ENCODE results near the gene CD37.

Gene CD37

DNA sequence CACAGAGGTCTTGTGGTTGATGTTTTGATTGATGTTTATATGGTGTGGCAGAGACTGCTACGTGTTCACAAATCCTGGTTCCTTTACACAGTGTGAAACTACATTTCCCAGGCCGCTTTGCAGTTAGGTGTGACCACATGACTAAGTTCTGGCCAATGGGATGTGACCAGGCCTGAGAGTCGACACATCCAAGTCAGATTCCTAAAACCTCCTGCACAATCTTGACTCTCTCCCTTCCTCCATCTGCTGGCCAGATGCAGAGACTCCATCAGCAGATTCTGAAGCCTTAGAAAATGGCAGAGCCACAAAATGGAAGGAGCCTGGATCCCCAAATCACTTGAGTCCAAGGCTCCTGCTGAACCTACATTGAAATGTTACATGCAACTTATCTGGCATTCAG, 12.6 kb downstream of the CD37 start:
- TF ChIP-seq, protein P1, sequence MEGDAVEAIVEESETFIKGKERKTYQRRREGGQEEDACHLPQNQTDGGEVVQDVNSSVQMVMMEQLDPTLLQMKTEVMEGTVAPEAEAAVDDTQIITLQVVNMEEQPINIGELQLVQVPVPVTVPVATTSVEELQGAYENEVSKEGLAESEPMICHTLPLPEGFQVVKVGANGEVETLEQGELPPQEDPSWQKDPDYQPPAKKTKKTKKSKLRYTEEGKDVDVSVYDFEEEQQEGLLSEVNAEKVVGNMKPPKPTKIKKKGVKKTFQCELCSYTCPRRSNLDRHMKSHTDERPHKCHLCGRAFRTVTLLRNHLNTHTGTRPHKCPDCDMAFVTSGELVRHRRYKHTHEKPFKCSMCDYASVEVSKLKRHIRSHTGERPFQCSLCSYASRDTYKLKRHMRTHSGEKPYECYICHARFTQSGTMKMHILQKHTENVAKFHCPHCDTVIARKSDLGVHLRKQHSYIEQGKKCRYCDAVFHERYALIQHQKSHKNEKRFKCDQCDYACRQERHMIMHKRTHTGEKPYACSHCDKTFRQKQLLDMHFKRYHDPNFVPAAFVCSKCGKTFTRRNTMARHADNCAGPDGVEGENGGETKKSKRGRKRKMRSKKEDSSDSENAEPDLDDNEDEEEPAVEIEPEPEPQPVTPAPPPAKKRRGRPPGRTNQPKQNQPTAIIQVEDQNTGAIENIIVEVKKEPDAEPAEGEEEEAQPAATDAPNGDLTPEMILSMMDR (IDR thresholded peaks at IDR 0.05; ENCODE audit: low read depth, low read length, poor library complexity, severe bottlenecking) = no peak
- TF ChIP-seq EZH2phosphoT487 (IDR thresholded peaks at IDR 0.05; ENCODE audit: borderline replicate concordance, low read length) = no peak
- H3K4me2 ChIP-seq (ENCODE audit: low read length) = peak overlapping the region; percentile 15
- H3K36me3 ChIP-seq (ENCODE audit: control insufficient read depth, low read length) = no peaks in the 10 kb centered on the region
- no peaks in the 10 kb centered on the region for H3K9me2 ChIP-seq (replicated peaks; ENCODE audit: control insufficient read depth, low read length)
- H3K79me2 ChIP-seq (ENCODE audit: control insufficient read depth, low read length) = no peaks in the 10 kb centered on the region
- H4K20me1 ChIP-seq (ENCODE audit: control insufficient read depth, insufficient read depth, low read depth, low read length) = no peaks in the 10 kb centered on the region
- peaks cover 19% of the 10 kb centered on the region for H3K4me1 ChIP-seq (ENCODE audit: control insufficient read depth, low read length)
- H3K27me3 ChIP-seq (ENCODE audit: control insufficient read depth, low read length) = no peaks in the 10 kb centered on the region
- no peaks in the 10 kb centered on the region; the same call in 1 of the 2 replicates for H3F3A ChIP-seq (ENCODE audit: control insufficient read depth, insufficient read depth)
- peak overlapping the region; percentile 30 for H3K27ac ChIP-seq (ENCODE audit: low read depth, low read length)
- H3K9me3 ChIP-seq (ENCODE audit: control insufficient read depth, insufficient read depth, low read length) = peaks cover 6% of the 10 kb centered on the region; the same call in 1 of the 2 replicates
- H3K4me3 ChIP-seq (ENCODE audit: low read length) = peak overlapping the region; percentile 17; the same call in 1 of the 2 replicates

DNA sequence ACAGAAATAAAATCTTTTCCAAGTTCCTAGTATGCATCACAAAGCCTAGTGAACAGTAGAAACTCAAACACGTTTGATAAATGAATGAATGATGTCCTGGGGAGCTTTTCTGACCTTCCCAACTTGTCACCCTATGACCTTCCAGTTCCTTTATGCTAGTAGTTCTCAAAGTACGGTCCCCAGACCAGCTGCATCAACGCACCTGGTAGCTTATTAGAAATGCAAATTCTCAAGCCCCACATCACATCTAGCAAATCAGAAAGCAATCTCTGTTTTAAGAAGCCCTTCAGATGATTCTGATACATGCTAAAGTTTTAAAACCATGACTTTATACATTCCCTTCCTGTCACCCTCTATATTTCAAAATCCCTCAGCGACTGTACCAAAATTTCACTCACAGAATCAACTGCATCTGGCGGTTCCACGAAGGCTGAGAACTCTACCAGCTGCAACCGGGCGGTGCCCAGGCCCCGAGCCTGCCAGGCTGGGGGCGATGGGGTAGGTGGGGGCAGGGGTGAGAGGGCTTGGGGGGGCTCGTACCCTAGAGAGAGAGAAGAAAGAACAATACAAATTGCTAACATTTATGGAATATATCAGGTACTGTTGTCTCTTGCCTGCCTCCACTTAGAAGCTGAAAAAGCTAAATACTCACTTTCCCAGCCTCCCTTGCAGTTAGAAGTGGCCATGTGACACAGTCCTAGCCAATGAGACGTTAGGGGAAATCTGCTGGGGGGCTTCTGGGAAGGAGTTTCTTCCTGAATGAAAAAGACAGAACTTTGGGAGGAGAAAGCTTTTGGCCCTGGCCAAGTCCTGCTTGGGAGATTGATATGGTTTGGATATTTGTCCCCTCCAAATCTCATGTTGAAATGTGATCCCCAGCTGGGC, 13.3 kb downstream of the CD37 start:
- H3K27me3 ChIP-seq (ENCODE audit: control insufficient read depth, low read length) = no peaks in the 10 kb centered on the region
- TF ChIP-seq EZH2phosphoT487 (IDR thresholded peaks at IDR 0.05; ENCODE audit: borderline replicate concordance, low read length) = no peak
- TF ChIP-seq, protein P1 (IDR thresholded peaks at IDR 0.05; ENCODE audit: low read depth, low read length, poor library complexity, severe bottlenecking) = no peak
- peaks cover 26% of the 10 kb centered on the region for H3K4me1 ChIP-seq (ENCODE audit: control insufficient read depth, low read length)
- no peaks in the 10 kb centered on the region for H3K9me2 ChIP-seq (replicated peaks; ENCODE audit: control insufficient read depth, low read length)
- H3K4me3 ChIP-seq (ENCODE audit: low read length) = peak overlapping the region; percentile 17
- H3K4me2 ChIP-seq (ENCODE audit: low read length) = peak overlapping the region; percentile 15
- H3K27ac ChIP-seq (ENCODE audit: low read depth, low read length) = peak overlapping the region; percentile 30
- no peaks in the 10 kb centered on the region for H3K79me2 ChIP-seq (ENCODE audit: control insufficient read depth, low read length)
- peaks cover 6% of the 10 kb centered on the region; the same call in 1 of the 2 replicates for H3K9me3 ChIP-seq (ENCODE audit: control insufficient read depth, insufficient read depth, low read length)
- no peaks in the 10 kb centered on the region; the same call in 1 of the 2 replicates for H3F3A ChIP-seq (ENCODE audit: control insufficient read depth, insufficient read depth)
- H4K20me1 ChIP-seq (ENCODE audit: control insufficient read depth, insufficient read depth, low read depth, low read length) = no peaks in the 10 kb centered on the region
- no peaks in the 10 kb centered on the region for H3K36me3 ChIP-seq (ENCODE audit: control insufficient read depth, low read length)

DNA sequence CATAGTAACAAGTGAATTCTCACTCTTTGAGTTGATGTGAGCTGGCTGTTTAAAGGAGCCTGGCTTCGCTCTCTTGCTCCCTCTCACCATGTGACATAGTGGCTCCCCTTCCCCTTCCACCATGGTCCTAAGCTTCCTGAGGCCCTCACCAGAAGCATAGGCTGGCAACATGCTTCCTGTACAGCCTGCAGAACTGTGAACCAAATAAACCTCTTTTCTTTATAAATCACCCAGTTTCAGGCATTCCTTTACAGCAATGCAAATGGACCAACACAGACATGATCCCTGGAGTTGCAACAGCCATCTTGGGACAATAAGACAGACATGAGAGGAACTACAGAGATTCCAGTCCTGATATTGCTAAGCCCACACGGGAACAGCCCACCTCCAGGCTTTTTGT, 14.4 kb downstream of the CD37 start:
- Histone ChIP-seq H3K4me1 (ENCODE audit: control insufficient read depth, low read length) (peaks cover 36% of the 10 kb centered on the region), H3K79me2 (ENCODE audit: control insufficient read depth, low read length) (no peaks in the 10 kb centered on the region), H3F3A (ENCODE audit: control insufficient read depth, insufficient read depth) (no peaks in the 10 kb centered on the region), H3K9me3 (ENCODE audit: control insufficient read depth, insufficient read depth, low read length) (peaks cover 6% of the 10 kb centered on the region; the same call in 1 of the 2 replicates), H3K27ac (ENCODE audit: low read depth, low read length) (no peak overlapping the region), H3K27me3 (ENCODE audit: control insufficient read depth, low read length) (no peaks in the 10 kb centered on the region), H3K4me2 (ENCODE audit: low read length) (no peak overlapping the region), H3K4me3 (ENCODE audit: low read length) (no peak overlapping the region), H4K20me1 (ENCODE audit: control insufficient read depth, insufficient read depth, low read depth, low read length) (no peaks in the 10 kb centered on the region), H3K36me3 (ENCODE audit: control insufficient read depth, low read length) (no peaks in the 10 kb centered on the region), H3K9me2 (replicated peaks; ENCODE audit: control insufficient read depth, low read length) (no peaks in the 10 kb centered on the region)
- TF ChIP-seq, protein P1 (IDR thresholded peaks at IDR 0.05; ENCODE audit: low read depth, low read length, poor library complexity, severe bottlenecking) = no peak
- no peak for TF ChIP-seq EZH2phosphoT487 (IDR thresholded peaks at IDR 0.05; ENCODE audit: borderline replicate concordance, low read length)
